ENCODE results near the gene SCNN1A. TPM values are rescaled to one million over a fixed set of nuclear protein-coding genes. Genes with fewer than 3 reads are reported as not detected.
A peak's percentile ranks its signal among the peaks of the same experiment; 100 is the strongest.

Gene SCNN1A
- total RNA-seq, 1 donor from 2014 or later: 20.3 TPM

GRCh38 chr12:6370576-6370935, 4.8 kb downstream of the SCNN1A start:
- Mint-ChIP-seq H3K4me1 (peaks cover 53% of the 10 kb centered on the region), H3K4me3 (no peak overlapping the region), H3K9me3 (no peaks in the 10 kb centered on the region), H3K27me3 (ENCODE audit: low read depth) (no peaks in the 10 kb centered on the region), H3K27ac (peak overlapping the region; percentile 89), H3K36me3 (no peaks in the 10 kb centered on the region)
- TF ChIP-seq, protein P1, sequence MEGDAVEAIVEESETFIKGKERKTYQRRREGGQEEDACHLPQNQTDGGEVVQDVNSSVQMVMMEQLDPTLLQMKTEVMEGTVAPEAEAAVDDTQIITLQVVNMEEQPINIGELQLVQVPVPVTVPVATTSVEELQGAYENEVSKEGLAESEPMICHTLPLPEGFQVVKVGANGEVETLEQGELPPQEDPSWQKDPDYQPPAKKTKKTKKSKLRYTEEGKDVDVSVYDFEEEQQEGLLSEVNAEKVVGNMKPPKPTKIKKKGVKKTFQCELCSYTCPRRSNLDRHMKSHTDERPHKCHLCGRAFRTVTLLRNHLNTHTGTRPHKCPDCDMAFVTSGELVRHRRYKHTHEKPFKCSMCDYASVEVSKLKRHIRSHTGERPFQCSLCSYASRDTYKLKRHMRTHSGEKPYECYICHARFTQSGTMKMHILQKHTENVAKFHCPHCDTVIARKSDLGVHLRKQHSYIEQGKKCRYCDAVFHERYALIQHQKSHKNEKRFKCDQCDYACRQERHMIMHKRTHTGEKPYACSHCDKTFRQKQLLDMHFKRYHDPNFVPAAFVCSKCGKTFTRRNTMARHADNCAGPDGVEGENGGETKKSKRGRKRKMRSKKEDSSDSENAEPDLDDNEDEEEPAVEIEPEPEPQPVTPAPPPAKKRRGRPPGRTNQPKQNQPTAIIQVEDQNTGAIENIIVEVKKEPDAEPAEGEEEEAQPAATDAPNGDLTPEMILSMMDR (IDR thresholded peaks at IDR 0.05; ENCODE audit: unreplicated experiment): no peak
- DNase-seq (ENCODE audit: low spot score in 2 of 2, unreplicated experiment in 2 of 2): no peak

DNA sequence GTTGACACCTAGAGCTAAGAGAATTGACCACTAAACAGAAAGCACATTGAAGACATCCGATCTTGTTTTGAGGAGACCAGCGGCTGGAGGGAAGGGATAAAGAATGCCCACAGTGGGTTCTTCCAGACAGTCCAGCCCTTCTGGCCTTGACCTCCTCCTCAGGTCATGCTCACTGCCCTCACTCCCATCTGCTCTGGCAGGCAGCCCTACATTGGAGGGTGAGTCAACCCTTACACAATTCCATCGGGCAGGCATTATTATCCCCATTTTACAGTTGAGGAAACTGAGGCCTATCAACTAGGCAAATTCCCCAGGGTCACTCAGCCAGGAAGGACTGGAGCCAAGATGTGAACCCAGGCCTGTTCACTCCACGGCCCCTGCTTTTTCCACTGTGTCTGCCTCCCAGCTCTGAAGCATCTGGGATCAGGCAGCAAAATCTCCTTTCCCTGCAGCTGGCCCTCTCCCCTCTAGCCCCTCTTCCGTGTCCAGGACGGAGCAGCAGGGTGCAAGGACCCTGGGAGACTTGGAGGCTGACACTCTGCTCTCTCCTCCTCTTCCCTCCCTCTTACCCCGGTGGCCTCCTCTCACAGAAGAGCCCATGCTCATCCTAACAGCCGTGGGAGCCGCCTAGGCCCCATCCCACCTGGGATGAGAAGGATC, 5.3 kb downstream of the SCNN1A start:
- H3K9me3 Mint-ChIP-seq: no peaks in the 10 kb centered on the region
- no peaks in the 10 kb centered on the region for H3K27me3 Mint-ChIP-seq (ENCODE audit: low read depth)
- no peaks in the 10 kb centered on the region for H3K36me3 Mint-ChIP-seq
- no peak overlapping the region for H3K4me3 Mint-ChIP-seq
- TF ChIP-seq, protein P1 (IDR thresholded peaks at IDR 0.05; ENCODE audit: unreplicated experiment): no peak
- no peak overlapping the region for H3K27ac Mint-ChIP-seq
- peaks cover 48% of the 10 kb centered on the region for H3K4me1 Mint-ChIP-seq
- no peak for DNase-seq (ENCODE audit: low spot score in 2 of 2, unreplicated experiment in 2 of 2)

- no peaks in the 10 kb centered on the region for H3K36me3 Mint-ChIP-seq
- no peak overlapping the region for H3K27ac Mint-ChIP-seq
- peaks cover 45% of the 10 kb centered on the region for H3K4me1 Mint-ChIP-seq
- DNase-seq (ENCODE audit: low spot score in 2 of 2, unreplicated experiment in 2 of 2): no peak
- no peaks in the 10 kb centered on the region for H3K27me3 Mint-ChIP-seq (ENCODE audit: low read depth)
- TF ChIP-seq, protein P1 (IDR thresholded peaks at IDR 0.05; ENCODE audit: unreplicated experiment): no peak
- H3K9me3 Mint-ChIP-seq: no peaks in the 10 kb centered on the region
- H3K4me3 Mint-ChIP-seq: no peak overlapping the region
These were observed 6.3 kb downstream of the SCNN1A start for GRCh38 chr12:6368906-6369525.

DNA sequence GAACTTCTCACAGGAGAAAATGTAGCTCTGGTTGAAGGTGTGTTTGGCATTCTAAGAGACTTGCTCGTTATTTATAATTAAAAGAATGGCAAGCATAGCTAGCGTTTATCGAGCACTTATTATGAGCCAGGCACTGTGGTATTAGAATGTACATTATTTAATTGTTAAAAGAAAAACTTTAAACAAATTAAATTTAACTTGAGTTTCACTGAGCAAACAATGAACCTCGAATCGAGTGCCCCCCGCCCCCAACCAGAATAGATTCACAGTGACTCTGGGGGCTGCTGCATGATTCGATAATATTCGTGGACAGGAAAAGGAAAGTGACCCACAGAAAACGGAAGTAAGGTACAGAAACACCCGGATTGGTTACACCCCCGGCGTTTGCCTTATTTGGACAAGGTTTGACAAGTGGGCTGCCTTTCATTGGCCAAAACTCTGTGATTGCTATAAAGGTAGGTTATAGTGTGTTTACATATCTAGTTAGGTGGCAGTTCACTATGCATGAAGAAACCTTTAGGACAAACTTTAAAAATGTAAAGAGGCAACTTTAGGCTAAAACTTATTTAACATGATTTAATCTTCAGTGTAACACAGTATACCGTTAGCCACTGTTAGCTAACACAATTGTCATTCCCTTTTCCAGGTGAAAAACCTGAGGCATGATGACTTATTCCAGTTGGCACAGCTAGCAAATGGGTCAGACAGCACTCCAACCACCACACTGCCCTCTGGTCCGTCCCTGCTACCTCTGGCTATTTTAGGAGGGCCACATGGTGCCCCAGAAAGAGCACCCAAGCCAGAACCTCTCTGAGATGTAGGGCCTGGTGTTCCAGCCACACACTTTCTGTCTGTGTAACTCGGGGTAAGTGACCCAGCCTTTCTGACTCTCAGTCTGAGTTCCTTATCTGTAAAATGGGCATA, 7.1 kb downstream of the SCNN1A start:
- Mint-ChIP-seq H3K36me3 (no peaks in the 10 kb centered on the region), H3K27ac (no peak overlapping the region), H3K27me3 (ENCODE audit: low read depth) (no peaks in the 10 kb centered on the region), H3K9me3 (no peaks in the 10 kb centered on the region), H3K4me1 (peaks cover 39% of the 10 kb centered on the region), H3K4me3 (no peak overlapping the region)
- TF ChIP-seq, protein P1 (IDR thresholded peaks at IDR 0.05; ENCODE audit: unreplicated experiment): no peak
- no peak for DNase-seq (ENCODE audit: low spot score in 2 of 2, unreplicated experiment in 2 of 2)

DNA sequence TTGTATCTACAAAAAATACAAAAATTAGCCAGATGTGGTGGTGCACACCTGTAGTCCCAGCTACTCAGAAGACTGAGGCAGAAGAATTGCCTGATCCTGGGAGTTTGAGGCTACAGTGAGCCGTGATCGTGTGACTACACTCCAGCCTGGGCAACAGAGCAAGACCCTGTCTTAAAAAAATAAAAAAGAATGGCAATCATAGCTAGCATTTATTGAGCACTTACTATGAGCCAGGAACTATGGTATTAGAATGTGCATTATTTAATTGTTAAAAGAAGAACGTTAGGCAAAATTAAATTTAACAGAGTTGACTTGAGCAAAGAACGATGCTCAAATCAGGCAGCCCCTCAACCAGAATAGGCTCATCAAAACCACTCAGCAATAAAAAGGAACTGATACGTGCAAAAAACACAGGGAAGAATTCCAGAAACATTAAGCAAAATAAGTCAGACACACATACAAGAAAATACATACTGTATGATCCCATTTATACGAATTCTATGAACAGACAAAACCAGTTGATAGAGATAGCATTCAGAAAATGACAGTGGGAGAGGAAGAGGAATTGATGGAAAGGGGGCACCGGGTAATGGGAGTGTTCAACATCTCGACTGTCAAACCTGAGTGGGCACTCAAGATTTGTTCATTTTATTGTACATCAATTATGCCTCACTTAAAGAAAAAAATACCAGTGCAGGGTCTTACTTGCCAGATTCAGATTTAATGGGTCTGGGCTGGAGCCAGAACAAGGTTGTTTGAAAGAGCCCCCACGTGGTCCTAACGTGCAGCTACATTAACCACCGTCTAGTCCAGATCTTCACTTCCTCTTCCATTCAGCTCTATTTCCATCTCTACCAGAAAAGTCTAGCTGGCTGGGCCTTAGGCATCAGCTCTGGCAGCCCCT, 8.0 kb downstream of the SCNN1A start:
- H3K4me1 Mint-ChIP-seq: peaks cover 29% of the 10 kb centered on the region

More for the DNA sequence above, 8.0 kb downstream of the SCNN1A start:
- Mint-ChIP-seq H3K27ac (peak overlapping the region; percentile 61), H3K9me3 (no peaks in the 10 kb centered on the region), H3K27me3 (ENCODE audit: low read depth) (no peaks in the 10 kb centered on the region), H3K36me3 (no peaks in the 10 kb centered on the region), H3K4me3 (no peak overlapping the region)
- TF ChIP-seq, protein P1 (IDR thresholded peaks at IDR 0.05; ENCODE audit: unreplicated experiment): no peak
- DNase-seq (ENCODE audit: low spot score in 2 of 2, unreplicated experiment in 2 of 2): no peak

All from mesothelial cell of epicardium (in vitro differentiated cells).